Keratinocyte (primary cell): Measurements from ENCODE around the gene FTO.

Source experiments
- CTCF ChIP-seq, 3 experiments: IDR thresholded peaks in 1 of 3; conservative IDR thresholded peaks in 1 of 3; optimal IDR thresholded peaks in 1 of 3; 2 replicates in 2 of 3; 3 replicates in 1 of 3; pipeline versions ENCODE3 to v1.5.1; 2011; ENCODE audit warnings: low read length in 3 of 3, mild to moderate bottlenecking in 3 of 3, moderate library complexity in 2 of 3, control low read depth in 1 of 3, inconsistent platforms in 1 of 3; ENCODE audit not compliant: insufficient read depth in 2 of 3; ENCODE audit errors: extremely low read depth in 1 of 3
- EZH2 ChIP-seq: IDR thresholded peaks from one replicate; pipeline ENCODE4 v1.6.1; 2012; ENCODE audit warnings: inconsistent platforms, mild to moderate bottlenecking, low read length, moderate library complexity

GRCh38 chr16:54102888-54103866 is 399.2 kb downstream of the FTO start:
- TF ChIP-seq CTCF (optimal IDR thresholded peaks at IDR 0.05 in 1 of 3, IDR thresholded peaks at IDR 0.05 in 1 of 3, conservative IDR thresholded peaks at IDR 0.05 in 1 of 3; ENCODE audit: extremely low read depth in 1 of 3, insufficient read depth in 2 of 3, low read length in 3 of 3), result no peak
- no peak for TF ChIP-seq EZH2
